ENCODE results near the gene TTLL9.

The TTLL9 gene

GRCh38 chr20:31836853-31837608, 33.4 kb upstream of the TTLL9 start:
- in situ Hi-C loops (cut with MboI; ENCODE audit: low sequenced_read_pairs) = no loop called here

GRCh38 chr20:31837896-31838397, 32.5 kb upstream of the TTLL9 start:
- in situ Hi-C loops (cut with MboI; ENCODE audit: low sequenced_read_pairs) = no loop called here

- in situ Hi-C loops (cut with MboI; ENCODE audit: low sequenced_read_pairs) = no loop called here
These were observed 31.7 kb upstream of the TTLL9 start for GRCh38 chr20:31838646-31839292.

- in situ Hi-C loops (cut with MboI; ENCODE audit: low sequenced_read_pairs) = no loop called here
These were observed 30.5 kb upstream of the TTLL9 start for GRCh38 chr20:31839782-31840487.

- in situ Hi-C loops (cut with MboI; ENCODE audit: low sequenced_read_pairs) = no loop called here
These were observed 29.3 kb upstream of the TTLL9 start for GRCh38 chr20:31840906-31841816.

- in situ Hi-C loops (cut with MboI; ENCODE audit: low sequenced_read_pairs) = no loop called here
These were observed 28.5 kb upstream of the TTLL9 start for GRCh38 chr20:31841928-31842327.

- in situ Hi-C loops (cut with MboI; ENCODE audit: low sequenced_read_pairs) = no loop called here
These were observed 27.8 kb upstream of the TTLL9 start for GRCh38 chr20:31842471-31843157.

- in situ Hi-C loops (cut with MboI; ENCODE audit: low sequenced_read_pairs) = no loop called here
These were observed 27.1 kb upstream of the TTLL9 start for GRCh38 chr20:31843288-31843687.

- in situ Hi-C loops (cut with MboI; ENCODE audit: low sequenced_read_pairs) = no loop called here
These were observed 26.6 kb upstream of the TTLL9 start for GRCh38 chr20:31843881-31844280.

- in situ Hi-C loops (cut with MboI; ENCODE audit: low sequenced_read_pairs) = no loop called here
These were observed 25.6 kb upstream of the TTLL9 start for GRCh38 chr20:31844737-31845299.

GRCh38 chr20:31845300-31845863, 25.1 kb upstream of the TTLL9 start, which contains the start of gene FOXS1:
FOXS1 (minus strand) TSS chr20:31845604; CDS start chr20:31845542, 62 bp downstream.
- in situ Hi-C loops (cut with MboI; ENCODE audit: low sequenced_read_pairs) = no loop called here

GRCh38 chr20:31846793-31847138, 23.7 kb upstream of the TTLL9 start:
- in situ Hi-C loops (cut with MboI; ENCODE audit: low sequenced_read_pairs) = no loop called here

GRCh38 chr20:31848088-31848999, 22.1 kb upstream of the TTLL9 start:
- in situ Hi-C loops (cut with MboI; ENCODE audit: low sequenced_read_pairs) = no loop called here

GRCh38 chr20:31849306-31849930, 21.0 kb upstream of the TTLL9 start:
- in situ Hi-C loops (cut with MboI; ENCODE audit: low sequenced_read_pairs) = no loop called here

- in situ Hi-C loops (cut with MboI; ENCODE audit: low sequenced_read_pairs) = no loop called here
These were observed 19.0 kb upstream of the TTLL9 start for GRCh38 chr20:31851240-31851955.

- in situ Hi-C loops (cut with MboI; ENCODE audit: low sequenced_read_pairs) = no loop called here
These were observed 17.0 kb upstream of the TTLL9 start for GRCh38 chr20:31853481-31853880.

- in situ Hi-C loops (cut with MboI; ENCODE audit: low sequenced_read_pairs) = no loop called here
These were observed 13.9 kb upstream of the TTLL9 start for GRCh38 chr20:31856516-31856915.
